SKM-1 (cell line): ENCODE data around the gene OPCML.

Experiments
- DNase-seq: peaks from one replicate; lab custom pipeline; 2025; ENCODE audit not compliant: unreplicated experiment; lab: John Stamatoyannopoulos, UW

Gene OPCML

GRCh38 chr11:132541794-132542193 lies 990.5 kb downstream of the OPCML start:
- no peak for DNase-seq

GRCh38 chr11:132540581-132540980 lies 991.7 kb downstream of the OPCML start:
- DNase-seq, result no peak

GRCh38 chr11:132539590-132540368 lies 992.5 kb downstream of the OPCML start:
- DNase-seq, result no peak

- no peak for DNase-seq
These were observed 993.7 kb downstream of the OPCML start for GRCh38 chr11:132538642-132539041.

GRCh38 chr11:132535830-132536229 lies 996.5 kb downstream of the OPCML start:
- DNase-seq, result no peak

- DNase-seq, result no peak
These were observed 1000.4 kb downstream of the OPCML start for GRCh38 chr11:132531921-132532320.

GRCh38 chr11:132528181-132528580 lies 1004.1 kb downstream of the OPCML start:
- no peak for DNase-seq

GRCh38 chr11:132523929-132524328 lies 1008.4 kb downstream of the OPCML start:
- no peak for DNase-seq

GRCh38 chr11:132520199-132520598 lies 1012.1 kb downstream of the OPCML start:
- no peak for DNase-seq

GRCh38 chr11:132519241-132519815 lies 1013.0 kb downstream of the OPCML start:
- DNase-seq, result no peak

GRCh38 chr11:132504501-132505041 lies 1027.7 kb downstream of the OPCML start:
- no peak for DNase-seq

GRCh38 chr11:132501356-132501755 lies 1030.9 kb downstream of the OPCML start:
- DNase-seq, result no peak

- DNase-seq, result no peak
These were observed 1032.6 kb downstream of the OPCML start for GRCh38 chr11:132499661-132500060.

- no peak for DNase-seq
These were observed 1036.0 kb downstream of the OPCML start for GRCh38 chr11:132496341-132496740.

GRCh38 chr11:132493801-132494200 lies 1038.5 kb downstream of the OPCML start:
- DNase-seq, result no peak

- no peak for DNase-seq
These were observed 1041.3 kb downstream of the OPCML start for GRCh38 chr11:132490978-132491377.

GRCh38 chr11:132486060-132486459 lies 1046.2 kb downstream of the OPCML start:
- DNase-seq, result no peak

- no peak for DNase-seq
These were observed 1057.3 kb downstream of the OPCML start for GRCh38 chr11:132475026-132475425.

GRCh38 chr11:132472411-132473172 lies 1059.7 kb downstream of the OPCML start:
- no peak for DNase-seq

GRCh38 chr11:132471466-132471865 lies 1060.8 kb downstream of the OPCML start:
- DNase-seq, result no peak

GRCh38 chr11:132466983-132467382 lies 1065.3 kb downstream of the OPCML start:
- no peak for DNase-seq

- DNase-seq, result no peak
These were observed 1067.4 kb downstream of the OPCML start for GRCh38 chr11:132464939-132465338.
